Osteoblast (primary cell): ENCODE data around the gene TNS3. TPM values are rescaled to one million over a fixed set of nuclear protein-coding genes. Genes with fewer than 3 reads are reported as not detected.

ENCODE experiments used
- DNase-seq: peaks from one replicate; pipeline ENCODE4 v3.0.0; 2011; ENCODE audit warnings: low spot score, mixed read lengths; ENCODE audit not compliant: insufficient read length; ENCODE audit errors: missing footprints
- H2AFZ ChIP-seq: 2 replicates; pipeline ENCODE4 v1.6.0; 2011; ENCODE audit warnings: mild to moderate bottlenecking, low read length
- H3K27ac ChIP-seq: 2 replicates; pipeline ENCODE4 v1.5.1; 2011; ENCODE audit warnings: mild to moderate bottlenecking, low read depth, low read length, moderate library complexity
- H3K27me3 ChIP-seq: 2 replicates; pipeline ENCODE4 v1.6.0; 2012; ENCODE audit warnings: mild to moderate bottlenecking, control low read depth, inconsistent platforms, low read length, moderate library complexity; ENCODE audit not compliant: insufficient read depth
- H3K36me3 ChIP-seq: 2 replicates; pipeline ENCODE4 v1.5.1; 2011; ENCODE audit warnings: mild to moderate bottlenecking, low read length, control low read depth, moderate library complexity; ENCODE audit not compliant: insufficient read depth
- H3K4me1 ChIP-seq: 2 replicates; pipeline ENCODE4 v1.5.1; 2011; ENCODE audit warnings: mild to moderate bottlenecking, low read length, control low read depth, moderate library complexity; ENCODE audit not compliant: insufficient read depth
- H3K4me2 ChIP-seq: 2 replicates; pipeline ENCODE4 v1.6.0; 2011; ENCODE audit warnings: mild to moderate bottlenecking, low read length; ENCODE audit not compliant: insufficient read depth
- H3K4me3 ChIP-seq: fragments of 200-600 bp; sonication (generic); 3 replicates; pipeline ENCODE4 v1.5.1; 2012; ENCODE audit warnings: mild to moderate bottlenecking, low read length, inconsistent platforms; ENCODE audit not compliant: insufficient read depth
- H3K79me2 ChIP-seq: 2 replicates; pipeline ENCODE4 v1.6.0; 2012; ENCODE audit warnings: mild to moderate bottlenecking, low read length, control low read depth, inconsistent platforms; ENCODE audit not compliant: insufficient read depth
- H3K9me3 ChIP-seq: 2 replicates; pipeline ENCODE4 v1.5.1; 2011; ENCODE audit warnings: low read depth, low read length, control low read depth
- H4K20me1 ChIP-seq: 2 replicates; pipeline ENCODE4 v1.6.0; 2012; ENCODE audit warnings: mild to moderate bottlenecking, low read length, control low read depth; ENCODE audit not compliant: insufficient read depth
- CTCF ChIP-seq: IDR thresholded peaks from 2 replicates; pipeline ENCODE4 v1.5.1; 2011; ENCODE audit warnings: mild to moderate bottlenecking, low read depth, low read length, moderate library complexity; ENCODE audit errors: extremely low read depth
- total RNA-seq: library from RNA; depleted of rRNA; stranded (reverse); fragments of >200 nt; gene quantifications from 2 replicates; pipeline ENCODE4 v1.2.3, GENCODE V29; 2012

The TNS3 gene
- total RNA-seq, 1 donor: 67.3 TPM

GRCh38 chr7:47601881-47602249, 20.0 kb upstream of the TNS3 start:
- TF ChIP-seq CTCF: no peak
- no peak overlapping the region for H2AFZ ChIP-seq
- peak overlapping the region; percentile 74 for H3K4me2 ChIP-seq
- peaks cover 49% of the 10 kb centered on the region for H3K4me1 ChIP-seq
- H3K79me2 ChIP-seq: no peaks in the 10 kb centered on the region
- H3K27me3 ChIP-seq: no peaks in the 10 kb centered on the region
- H3K4me3 ChIP-seq: no peak overlapping the region
- no peaks in the 10 kb centered on the region for H4K20me1 ChIP-seq
- peak overlapping the region; percentile 94 for H3K27ac ChIP-seq
- no peak for DNase-seq
- H3K36me3 ChIP-seq: no peaks in the 10 kb centered on the region
- peaks cover 14% of the 10 kb centered on the region for H3K9me3 ChIP-seq

- Histone ChIP-seq H4K20me1 (no peaks in the 10 kb centered on the region), H3K79me2 (no peaks in the 10 kb centered on the region), H3K9me3 (peaks cover 19% of the 10 kb centered on the region), H3K27ac (peak overlapping the region; percentile 94), H3K36me3 (no peaks in the 10 kb centered on the region), H3K27me3 (no peaks in the 10 kb centered on the region), H3K4me3 (peak overlapping the region; percentile 47), H3K4me1 (peaks cover 49% of the 10 kb centered on the region), H2AFZ (no peak overlapping the region), H3K4me2 (peak overlapping the region; percentile 74)
- TF ChIP-seq CTCF: no peak
- no peak for DNase-seq
These were observed 19.4 kb upstream of the TNS3 start for GRCh38 chr7:47601119-47601880.

- peak overlapping the region; percentile 47 for H3K4me3 ChIP-seq
- peaks cover 45% of the 10 kb centered on the region for H3K4me1 ChIP-seq
- peak; percentile 92 for DNase-seq
- no peaks in the 10 kb centered on the region for H3K79me2 ChIP-seq
- H4K20me1 ChIP-seq: no peaks in the 10 kb centered on the region
- H2AFZ ChIP-seq: peak overlapping the region; percentile 81
- peaks cover 21% of the 10 kb centered on the region for H3K9me3 ChIP-seq
- H3K27ac ChIP-seq: peak overlapping the region; percentile 94
- no peaks in the 10 kb centered on the region for H3K36me3 ChIP-seq
- TF ChIP-seq CTCF: no peak
- H3K27me3 ChIP-seq: no peaks in the 10 kb centered on the region
- peak overlapping the region; percentile 74 for H3K4me2 ChIP-seq
These were observed 18.5 kb upstream of the TNS3 start for GRCh38 chr7:47600199-47601118.

- Histone ChIP-seq H3K4me1 (peaks cover 28% of the 10 kb centered on the region), H3K36me3 (no peaks in the 10 kb centered on the region), H3K4me2 (no peak overlapping the region), H3K27ac (no peak overlapping the region), H3K79me2 (no peaks in the 10 kb centered on the region), H3K27me3 (no peaks in the 10 kb centered on the region), H3K9me3 (peaks cover 23% of the 10 kb centered on the region), H2AFZ (no peak overlapping the region), H4K20me1 (no peaks in the 10 kb centered on the region), H3K4me3 (no peak overlapping the region)
- no peak for TF ChIP-seq CTCF
- no peak for DNase-seq
These were observed 15.5 kb upstream of the TNS3 start for GRCh38 chr7:47597379-47597778.
